Measurements from ENCODE around the gene CELA2B. TPM values are rescaled to one million over a fixed set of nuclear protein-coding genes. Genes with fewer than 3 reads are reported as not detected.
A peak's percentile ranks its signal among the peaks of the same experiment; 100 is the strongest.
"Not testable (repeated sequence)": the region's sequence is repeated elsewhere in the genome, so short reads cannot be mapped to it uniquely, and the experiment has no call there.

Gene CELA2B
- total RNA-seq, 4 donors from 2014 or later, result not detected

- H3K4me1 ChIP-seq, result no peaks in the 10 kb centered on the region
- no peaks in the 10 kb centered on the region for H3K27me3 ChIP-seq
- no peak for TF ChIP-seq POLR2A (IDR thresholded peaks at IDR 0.05)
- no peak for TF ChIP-seq POLR2AphosphoS5 (IDR thresholded peaks at IDR 0.05)
- TF ChIP-seq CTCF (IDR thresholded peaks at IDR 0.05), result no peak
- no peak for TF ChIP-seq EP300 (IDR thresholded peaks at IDR 0.05)
- H3K36me3 ChIP-seq, result peaks cover 14% of the 10 kb centered on the region
- no peak overlapping the region for H3K4me3 ChIP-seq
- no peak overlapping the region for H3K27ac ChIP-seq
- 77% methylated on average over 4 of the region's 4 CpGs for WGBS
- DNase-seq (ENCODE audit: low spot score in 2 of 2), result no peak
- H3K9me3 ChIP-seq, result no peaks in the 10 kb centered on the region
Observed at GRCh38 chr1:15513192-15513591, 37.3 kb downstream of the CELA2B start.

DNA sequence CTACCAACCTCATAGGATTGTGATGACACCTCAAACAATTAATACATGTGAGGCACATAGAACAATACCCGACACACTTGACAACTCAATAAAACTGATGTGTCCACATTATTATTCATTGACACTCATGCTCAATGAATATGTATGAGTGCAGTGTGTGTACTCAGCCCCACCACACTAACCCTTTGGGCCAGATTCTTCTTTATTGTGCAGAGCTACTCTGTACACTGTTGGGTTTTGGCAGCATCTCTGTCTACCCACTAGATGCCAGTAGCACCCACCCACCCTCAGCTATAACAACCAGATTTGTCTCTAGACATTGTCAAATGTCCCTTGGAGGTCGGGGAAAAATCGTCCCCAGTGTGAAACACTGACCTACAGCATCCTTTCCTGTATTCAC lies 38.0 kb downstream of the CELA2B start:
- Histone ChIP-seq H3K4me3 (no peak overlapping the region), H3K27ac (no peak overlapping the region), H3K27me3 (no peaks in the 10 kb centered on the region), H3K36me3 (peaks cover 14% of the 10 kb centered on the region), H3K4me1 (no peaks in the 10 kb centered on the region), H3K9me3 (no peaks in the 10 kb centered on the region)
- TF ChIP-seq POLR2AphosphoS5 (IDR thresholded peaks at IDR 0.05), result no peak
- no peak for TF ChIP-seq EP300 (IDR thresholded peaks at IDR 0.05)
- no peak for TF ChIP-seq CTCF (IDR thresholded peaks at IDR 0.05)
- TF ChIP-seq POLR2A (IDR thresholded peaks at IDR 0.05), result no peak
- no peak for DNase-seq (ENCODE audit: low spot score in 2 of 2)
- 96% methylated on average over 3 of the region's 3 CpGs for WGBS

DNA sequence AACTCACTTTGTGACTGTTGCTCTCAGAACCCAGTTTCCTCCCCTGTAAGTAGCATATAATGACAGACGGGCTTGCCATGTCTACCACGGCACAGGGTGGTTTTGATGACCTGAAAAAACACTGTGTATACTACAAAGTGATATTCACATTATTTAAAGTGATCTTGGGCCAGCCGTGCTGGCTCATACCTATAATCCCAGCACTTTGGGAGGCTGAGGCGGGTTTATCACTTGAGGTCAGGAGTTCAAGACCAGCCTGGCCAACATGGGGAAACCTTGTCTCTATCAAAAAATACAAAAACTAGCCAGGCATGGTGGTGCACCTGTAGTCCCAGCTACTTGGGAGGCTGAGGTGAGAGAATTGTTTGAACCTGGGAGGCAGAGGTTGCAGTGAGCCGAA lies 38.7 kb downstream of the CELA2B start:
- H3K9me3 ChIP-seq, H3K4me1 ChIP-seq, H3K27ac ChIP-seq, H3K27me3 ChIP-seq, H3K4me3 ChIP-seq: not testable (repeated sequence)
- DNase-seq (ENCODE audit: low spot score in 2 of 2), result peak in 1 of 2 donors; percentile 21
- H3K36me3 ChIP-seq, result peaks cover 14% of the 10 kb centered on the region
- 93% methylated on average over 5 of the region's 5 CpGs for WGBS

- peak in 1 of 2 donors; percentile 4 for DNase-seq (ENCODE audit: low spot score in 2 of 2)
- Histone ChIP-seq H3K27ac (no peak overlapping the region), H3K4me1 (no peaks in the 10 kb centered on the region), H3K4me3 (no peak overlapping the region), H3K36me3 (peaks cover 14% of the 10 kb centered on the region), H3K9me3 (no peaks in the 10 kb centered on the region), H3K27me3 (no peaks in the 10 kb centered on the region)
- WGBS, result 73% methylated on average over 2 of the region's 2 CpGs
- TF ChIP-seq CTCF (IDR thresholded peaks at IDR 0.05) (no peak), POLR2A (IDR thresholded peaks at IDR 0.05) (no peak), EP300 (IDR thresholded peaks at IDR 0.05) (no peak), POLR2AphosphoS5 (IDR thresholded peaks at IDR 0.05) (no peak)
Observed at GRCh38 chr1:15515022-15515663, 39.2 kb downstream of the CELA2B start.

DNA sequence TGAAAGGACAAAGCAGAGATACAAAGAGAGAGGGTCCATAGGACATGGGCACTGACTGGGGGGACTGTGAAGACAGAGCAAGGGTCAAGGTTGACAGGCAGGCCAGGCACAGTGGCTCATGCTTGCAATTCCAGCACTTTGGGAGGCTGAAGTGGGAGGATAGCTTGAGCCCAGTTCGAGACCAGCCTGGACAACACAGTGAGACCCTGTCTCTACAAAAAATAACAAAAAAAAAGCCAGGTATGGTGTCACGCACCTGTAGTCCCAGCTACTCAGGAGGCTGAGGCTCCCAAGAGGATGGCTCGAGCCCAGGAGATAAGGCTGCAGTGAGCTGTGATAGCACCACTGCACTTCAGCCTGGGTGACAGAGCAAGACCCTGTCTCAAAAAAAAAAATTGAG lies 43.7 kb downstream of the CELA2B start:
- WGBS, result 94% methylated on average over 3 of the region's 3 CpGs

DNA sequence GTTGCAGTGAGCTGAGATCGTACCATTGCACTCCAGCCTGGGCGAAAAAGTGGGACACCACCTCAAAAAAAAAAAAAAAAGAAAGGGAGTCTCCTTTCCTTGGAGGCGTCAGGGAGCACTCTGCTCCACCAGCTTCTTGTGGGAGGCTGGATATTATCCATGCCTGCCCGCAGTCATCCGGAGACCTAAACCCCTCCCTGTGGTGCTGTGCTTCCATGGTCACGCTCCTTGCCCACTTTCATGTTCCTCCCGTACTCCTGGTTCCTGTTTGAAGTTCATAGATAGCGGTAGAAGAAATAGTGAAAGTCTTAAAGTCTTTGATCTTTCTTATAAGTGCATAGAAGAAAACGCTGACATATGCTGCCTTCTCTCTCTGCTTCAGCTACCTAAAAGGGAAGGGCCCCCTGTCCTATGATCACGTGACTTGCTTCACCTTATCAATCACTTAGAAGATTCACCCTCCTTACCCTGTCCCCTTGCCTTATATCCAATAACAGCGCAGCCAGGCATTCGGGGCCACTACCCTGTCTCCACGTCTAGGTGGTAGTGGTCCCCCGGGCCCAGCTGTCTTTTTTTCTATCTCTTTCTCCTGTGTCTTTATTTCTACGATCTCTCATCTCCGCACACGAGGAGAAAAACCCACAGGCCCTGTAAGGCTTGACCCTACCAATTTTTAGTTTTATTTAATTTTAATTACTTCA lies 45.5 kb downstream of the CELA2B start:
- not testable (repeated sequence) for H3K36me3 ChIP-seq, H3K4me3 ChIP-seq, H3K27ac ChIP-seq, H3K9me3 ChIP-seq, H3K27me3 ChIP-seq
- DNase-seq (ENCODE audit: low spot score in 2 of 2), result peak in 1 of 2 donors; percentile 63
- peaks cover 19% of the 10 kb centered on the region for H3K4me1 ChIP-seq
- 85% methylated on average over 17 of the region's 17 CpGs for WGBS

More for the DNA sequence above, 43.7 kb downstream of the CELA2B start:
- peaks cover 9% of the 10 kb centered on the region for H3K36me3 ChIP-seq
- H3K27me3 ChIP-seq, result no peaks in the 10 kb centered on the region
- no peaks in the 10 kb centered on the region for H3K9me3 ChIP-seq
- no peak overlapping the region for H3K27ac ChIP-seq
- TF ChIP-seq POLR2AphosphoS5 (IDR thresholded peaks at IDR 0.05) (no peak), EP300 (IDR thresholded peaks at IDR 0.05) (no peak), POLR2A (IDR thresholded peaks at IDR 0.05) (no peak)
- peaks cover 8% of the 10 kb centered on the region for H3K4me1 ChIP-seq
- H3K4me3 ChIP-seq, result no peak overlapping the region
- DNase-seq (ENCODE audit: low spot score in 2 of 2), result peak in 1 of 2 donors; percentile 19
